PFSK-1 (cell line): ENCODE measurements around the gene IPO11.

Experiments used
- FOXP2 ChIP-seq: optimal IDR thresholded peaks from 2 replicates; pipeline ENCODE3; 2011; ENCODE audit warnings: borderline replicate concordance, control low read depth, inconsistent platforms; ENCODE audit not compliant: insufficient read depth; ENCODE audit errors: extremely low read length, extremely low read depth
- POLR2AphosphoS5 ChIP-seq: IDR thresholded peaks from 2 replicates; pipeline ENCODE4 v1.6.1; 2012; ENCODE audit warnings: low read depth, mild to moderate bottlenecking, control low read depth, low read length, moderate library complexity
- REST ChIP-seq, 2 experiments: IDR thresholded peaks; 2 replicates each; pipeline versions ENCODE4 v1.6.1 to v1.8.0; 2011 to 2012; ENCODE audit warnings: low read depth in 2 of 2, low read length in 2 of 2, control low read depth in 1 of 2, inconsistent platforms in 1 of 2, mild to moderate bottlenecking in 1 of 2, moderate library complexity in 1 of 2; ENCODE audit not compliant: insufficient read depth in 1 of 2
- SIN3A ChIP-seq: IDR thresholded peaks from 2 replicates; pipeline ENCODE4 v1.6.1; 2012; ENCODE audit warnings: mild to moderate bottlenecking, low read length, moderate library complexity, borderline replicate concordance; ENCODE audit not compliant: insufficient read depth
- TAF1 ChIP-seq: IDR thresholded peaks from 2 replicates; pipeline ENCODE4 v1.6.1; 2012; ENCODE audit warnings: low read length, control low read depth, borderline replicate concordance; ENCODE audit not compliant: insufficient read depth

The IPO11 gene

GRCh38 chr5:62605638-62606037 lies 193.1 kb downstream of the IPO11 start:
- no peak for TF ChIP-seq SIN3A

GRCh38 chr5:62606878-62607277 lies 194.3 kb downstream of the IPO11 start:
- TF ChIP-seq POLR2AphosphoS5, result no peak
- no peak for TF ChIP-seq SIN3A
- no peak for TF ChIP-seq FOXP2
- TF ChIP-seq TAF1, result no peak
- TF ChIP-seq REST (IDR thresholded peaks at IDR 0.05; ENCODE audit: insufficient read depth in 1 of 2, low read depth in 2 of 2, low read length in 2 of 2), result no peak

GRCh38 chr5:62607615-62608014 lies 195.1 kb downstream of the IPO11 start:
- TF ChIP-seq SIN3A, result no peak
- TF ChIP-seq POLR2AphosphoS5, result no peak
- no peak for TF ChIP-seq TAF1
- TF ChIP-seq FOXP2, result no peak
- TF ChIP-seq REST (IDR thresholded peaks at IDR 0.05; ENCODE audit: insufficient read depth in 1 of 2, low read depth in 2 of 2, low read length in 2 of 2), result no peak

GRCh38 chr5:62608529-62609511 lies 196.3 kb downstream of the IPO11 start:
- TF ChIP-seq FOXP2, result no peak
- no peak for TF ChIP-seq TAF1
- TF ChIP-seq SIN3A, result no peak
- TF ChIP-seq POLR2AphosphoS5, result no peak
- TF ChIP-seq REST (IDR thresholded peaks at IDR 0.05; ENCODE audit: insufficient read depth in 1 of 2, low read depth in 2 of 2, low read length in 2 of 2), result no peak

GRCh38 chr5:62614355-62614754 lies 201.8 kb downstream of the IPO11 start:
- no peak for TF ChIP-seq SIN3A
- TF ChIP-seq FOXP2, result no peak
- TF ChIP-seq TAF1, result no peak
- no peak for TF ChIP-seq REST (IDR thresholded peaks at IDR 0.05; ENCODE audit: insufficient read depth in 1 of 2, low read depth in 2 of 2, low read length in 2 of 2)
- no peak for TF ChIP-seq POLR2AphosphoS5
